Adrenal gland (tissue), 5 donors: ENCODE results near the gene COPS3.

Source experiments
- POLR2A ChIP-seq, 2 donors: fragments of 450-650 bp; IDR thresholded peaks; one replicate each; pipeline ENCODE4 v1.6.1; 2017; ENCODE audit warnings: antibody characterized with exemption in 2 of 2, mild to moderate bottlenecking in 2 of 2, moderate library complexity in 1 of 2
- TF ChIP-seq, protein P1 (sequence below), 6 experiments: fragments of 450-650 bp in 4 of 6; fragments of 200-600 bp in 2 of 6; sonication (generic) in 1 of 6; IDR thresholded peaks; 1 replicate in 5 of 6; 2 replicates in 1 of 6; pipeline versions ENCODE4 v1.5.1 to v1.8.0; 2016 to 2021; ENCODE audit warnings: antibody characterized with exemption in 6 of 6, mild to moderate bottlenecking in 2 of 6, moderate library complexity in 1 of 6
- donor health status: DM: no; HTN: no; CAD: no.

DNA sequence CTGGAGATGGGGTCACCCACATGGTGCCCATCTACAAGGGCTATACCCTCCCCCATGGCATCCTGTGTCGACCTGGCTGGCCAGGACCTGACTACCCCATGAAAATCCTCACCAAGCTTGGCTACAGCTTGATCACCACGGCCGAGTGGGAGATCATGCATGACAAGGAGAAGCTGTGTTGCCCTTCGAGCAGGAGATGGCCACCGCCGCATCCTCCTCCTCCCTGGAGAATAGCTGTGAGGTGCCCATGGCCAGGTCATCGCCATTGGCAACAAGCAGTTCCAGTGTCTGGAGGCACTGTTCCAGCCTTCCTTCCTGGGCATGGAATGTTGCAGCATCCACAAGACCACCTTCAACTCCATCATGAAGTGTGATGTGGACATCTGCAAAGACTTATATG lies 38.8 kb downstream of the COPS3 start:
- TF ChIP-seq, protein P1, sequence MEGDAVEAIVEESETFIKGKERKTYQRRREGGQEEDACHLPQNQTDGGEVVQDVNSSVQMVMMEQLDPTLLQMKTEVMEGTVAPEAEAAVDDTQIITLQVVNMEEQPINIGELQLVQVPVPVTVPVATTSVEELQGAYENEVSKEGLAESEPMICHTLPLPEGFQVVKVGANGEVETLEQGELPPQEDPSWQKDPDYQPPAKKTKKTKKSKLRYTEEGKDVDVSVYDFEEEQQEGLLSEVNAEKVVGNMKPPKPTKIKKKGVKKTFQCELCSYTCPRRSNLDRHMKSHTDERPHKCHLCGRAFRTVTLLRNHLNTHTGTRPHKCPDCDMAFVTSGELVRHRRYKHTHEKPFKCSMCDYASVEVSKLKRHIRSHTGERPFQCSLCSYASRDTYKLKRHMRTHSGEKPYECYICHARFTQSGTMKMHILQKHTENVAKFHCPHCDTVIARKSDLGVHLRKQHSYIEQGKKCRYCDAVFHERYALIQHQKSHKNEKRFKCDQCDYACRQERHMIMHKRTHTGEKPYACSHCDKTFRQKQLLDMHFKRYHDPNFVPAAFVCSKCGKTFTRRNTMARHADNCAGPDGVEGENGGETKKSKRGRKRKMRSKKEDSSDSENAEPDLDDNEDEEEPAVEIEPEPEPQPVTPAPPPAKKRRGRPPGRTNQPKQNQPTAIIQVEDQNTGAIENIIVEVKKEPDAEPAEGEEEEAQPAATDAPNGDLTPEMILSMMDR (IDR thresholded peaks at IDR 0.05): no peak
- TF ChIP-seq POLR2A (IDR thresholded peaks at IDR 0.05): no peak
